ENCODE data around the gene GTF2I.
"Not testable (repeated sequence)": the region's sequence is repeated elsewhere in the genome, so short reads cannot be mapped to it uniquely, and the experiment has no call there.

The GTF2I gene

DNA sequence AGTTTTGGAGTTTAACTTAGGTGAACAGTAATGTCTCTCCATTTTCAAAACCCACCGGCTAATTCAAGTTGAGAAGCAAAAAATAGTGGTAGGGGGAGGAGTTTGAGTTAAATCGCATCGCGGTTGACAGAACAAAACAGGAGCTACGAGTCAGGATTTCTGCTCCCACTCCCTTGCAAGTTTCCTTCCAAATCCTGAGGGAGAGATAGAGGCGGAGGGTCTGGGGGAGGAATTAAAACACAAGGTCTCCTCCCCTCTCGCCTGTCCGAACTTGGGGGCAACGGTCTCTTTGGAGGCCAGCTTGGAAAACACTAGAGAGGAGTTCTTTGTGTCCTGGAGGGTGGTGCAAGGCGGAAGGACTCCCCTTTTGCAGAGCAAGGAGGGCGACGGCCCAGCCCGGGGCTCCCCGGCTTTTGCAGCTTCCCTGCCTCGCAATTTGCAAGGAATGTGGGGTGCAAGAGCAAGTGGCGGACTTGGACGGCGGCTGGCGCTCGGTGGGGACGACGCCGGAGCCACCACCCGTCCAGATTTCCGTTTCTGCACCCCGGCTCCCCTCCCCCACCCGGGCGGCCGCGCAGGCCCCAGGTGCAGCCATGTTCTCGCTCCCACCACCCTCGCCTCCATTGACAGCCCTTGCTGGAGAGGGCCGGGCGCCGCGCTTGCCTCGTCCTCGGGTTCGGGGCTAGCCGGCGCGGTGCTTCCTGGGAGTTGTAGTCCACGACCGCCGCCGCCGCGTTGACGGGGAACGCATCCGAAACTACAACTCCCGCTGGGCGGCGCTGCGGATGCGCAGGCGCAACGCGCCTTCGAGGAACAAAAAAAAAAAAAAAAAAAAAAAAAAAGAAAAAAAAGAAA, 454 bp upstream of the GTF2I start:
- peak; percentile 90 for DNase-seq

DNA sequence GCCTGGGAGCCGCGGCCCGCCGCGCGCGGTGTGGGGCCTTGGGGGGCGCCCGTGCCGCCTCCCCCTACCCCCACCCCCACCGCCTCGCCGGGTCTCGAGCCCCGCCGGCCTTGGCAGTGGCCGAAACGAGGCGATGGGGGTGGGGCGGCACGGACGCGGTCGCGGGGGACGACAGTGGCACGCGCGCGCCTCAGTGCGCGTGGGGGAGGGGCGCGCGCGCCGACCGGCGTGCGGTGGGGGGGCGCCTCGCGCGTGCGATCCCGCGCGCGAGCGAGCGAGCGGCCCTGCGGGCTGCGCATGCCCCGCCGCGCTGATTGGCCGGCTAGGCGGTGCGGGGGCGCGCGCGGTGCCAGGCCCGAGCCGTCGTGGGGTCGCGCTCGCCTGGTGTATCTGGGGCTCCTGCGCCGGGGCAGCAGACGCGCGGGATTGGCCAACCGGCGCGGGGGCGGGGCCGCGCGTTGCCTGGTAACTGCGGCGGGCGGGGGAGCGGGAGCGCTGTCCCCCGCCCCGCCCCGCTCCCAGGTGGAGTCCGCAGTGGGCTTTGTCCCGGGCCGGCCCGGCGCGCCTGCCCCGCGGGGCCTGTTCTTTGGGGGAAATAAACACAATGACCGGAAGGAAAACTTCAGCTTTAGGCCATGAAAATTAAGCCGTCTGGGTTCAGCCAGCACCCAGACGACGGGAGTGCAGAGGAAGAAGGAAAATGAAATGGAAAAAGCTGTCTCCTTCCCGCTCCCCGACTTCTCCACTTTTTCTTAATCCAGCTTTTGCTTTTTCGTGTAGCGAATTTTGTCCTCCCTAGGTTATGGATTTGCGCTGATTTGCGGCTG, 873 bp downstream of the GTF2I start:
- DNase-seq, result peak; percentile 71

DNA sequence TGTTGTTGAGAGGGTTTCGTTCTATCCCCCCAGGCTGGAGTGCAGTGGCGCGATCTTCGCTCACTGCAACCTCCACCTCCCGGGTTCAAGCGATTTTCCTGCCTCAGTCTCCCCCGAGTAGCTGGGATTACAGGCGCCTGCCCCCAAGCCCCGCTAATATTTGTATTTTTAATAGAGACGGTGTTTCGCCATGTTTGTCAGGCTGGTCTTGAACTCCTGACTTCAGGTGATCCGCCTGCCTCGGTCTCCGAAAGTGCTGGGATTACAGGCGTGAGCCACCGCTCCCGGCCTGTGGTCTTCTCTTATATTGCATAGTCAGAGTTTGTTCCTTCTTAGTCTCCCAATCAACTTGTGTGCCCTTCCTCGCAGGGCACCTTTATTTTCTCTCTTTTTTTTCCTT, 2.7 kb downstream of the GTF2I start:
- DNase-seq, result not testable (repeated sequence)

DNA sequence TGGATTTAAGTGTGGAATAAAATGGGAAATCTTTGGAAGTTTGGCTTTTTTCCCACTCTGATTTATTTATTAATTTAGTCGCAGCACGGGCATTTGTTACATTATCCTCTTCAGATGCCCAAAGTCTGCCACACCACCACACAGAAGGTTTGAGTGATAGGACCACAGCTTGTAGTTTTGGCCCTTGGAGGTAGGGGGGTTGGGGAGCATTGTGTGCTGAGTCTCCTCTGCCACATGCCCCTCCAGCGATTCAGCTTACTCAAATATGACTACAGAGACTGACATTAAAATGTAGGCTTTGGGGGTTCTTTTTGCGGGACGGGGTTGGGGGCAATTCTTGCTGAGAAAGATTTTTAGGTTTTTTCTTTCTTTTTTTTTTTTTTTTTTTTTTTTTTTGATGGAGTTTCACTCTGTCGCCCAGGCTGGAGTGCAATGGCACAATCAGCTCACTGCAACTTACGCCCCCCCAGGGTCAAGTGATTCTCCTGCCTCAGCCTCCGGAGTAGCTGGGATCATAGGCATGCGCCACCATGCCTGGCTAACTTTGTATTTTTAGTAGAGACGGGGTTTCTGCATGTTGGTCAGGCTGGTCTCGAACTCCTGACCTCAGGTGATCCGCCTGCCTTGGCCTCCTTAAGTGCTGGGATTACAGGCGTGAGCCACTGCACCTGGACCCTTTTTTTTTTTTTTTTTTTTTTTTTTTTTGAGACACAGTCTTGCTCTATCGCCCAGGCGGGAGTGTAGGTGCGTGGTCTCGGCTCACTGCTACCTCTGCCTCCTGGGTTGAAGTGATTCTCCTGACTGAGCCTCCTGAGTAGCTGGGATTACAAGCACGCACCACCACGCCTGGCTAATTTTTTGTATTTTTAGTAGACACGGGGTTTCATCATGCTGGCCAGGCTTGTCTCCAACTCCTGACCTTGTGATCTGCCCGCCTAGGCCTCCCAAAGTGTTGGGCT, 4.6 kb downstream of the GTF2I start:
- DNase-seq, result not testable (repeated sequence)

DNA sequence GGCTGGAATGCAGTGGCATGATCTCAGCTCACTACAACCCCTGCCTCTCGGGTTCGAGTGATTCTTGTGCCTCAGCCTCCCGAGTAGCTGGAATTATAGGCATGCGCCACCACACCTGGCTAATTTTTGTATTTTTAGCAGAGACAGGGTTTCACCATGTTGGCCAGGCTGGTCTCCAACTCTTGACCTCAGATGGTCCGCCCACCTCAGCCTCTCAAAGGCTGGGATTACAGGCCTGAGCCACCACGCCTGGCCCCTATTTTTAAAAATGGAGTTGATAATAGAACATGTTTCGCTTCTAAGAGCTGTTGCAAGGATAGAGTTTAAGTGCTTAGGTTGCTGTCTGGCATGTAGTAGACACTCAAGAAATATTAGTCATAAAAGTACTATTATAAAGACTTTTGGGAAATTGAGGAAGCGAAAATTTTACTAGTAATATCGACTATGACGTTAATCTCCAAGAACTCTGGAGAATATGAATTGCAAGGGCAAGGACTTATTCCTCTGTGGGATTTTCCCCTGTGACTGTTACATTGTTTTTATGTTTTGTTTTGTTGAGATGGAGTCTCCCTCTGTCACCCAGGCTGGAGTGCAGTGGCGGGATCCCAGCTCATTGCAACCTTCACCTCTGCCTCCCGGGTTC, 7.9 kb downstream of the GTF2I start:
- DNase-seq, result no peak

DNA sequence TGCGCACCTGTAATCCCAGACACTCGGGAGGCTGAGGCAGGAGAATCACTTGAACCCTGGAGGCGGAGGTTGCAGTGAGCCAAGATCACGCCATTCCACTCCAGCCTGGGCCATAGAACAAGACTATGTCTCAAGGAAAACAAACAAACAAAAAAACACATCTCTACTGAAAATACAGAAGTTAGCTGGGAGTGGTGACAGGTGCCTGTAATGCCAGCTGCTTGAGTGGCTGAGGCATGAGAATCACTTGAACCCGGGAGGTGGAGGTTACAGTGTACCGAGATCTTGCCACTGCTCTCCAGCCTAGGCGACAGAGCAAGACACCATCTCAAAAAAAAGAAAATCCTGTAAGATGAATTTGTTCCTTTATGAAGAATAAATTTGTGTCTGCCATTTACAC, 9.5 kb downstream of the GTF2I start:
- DNase-seq, result not testable (repeated sequence)

DNA sequence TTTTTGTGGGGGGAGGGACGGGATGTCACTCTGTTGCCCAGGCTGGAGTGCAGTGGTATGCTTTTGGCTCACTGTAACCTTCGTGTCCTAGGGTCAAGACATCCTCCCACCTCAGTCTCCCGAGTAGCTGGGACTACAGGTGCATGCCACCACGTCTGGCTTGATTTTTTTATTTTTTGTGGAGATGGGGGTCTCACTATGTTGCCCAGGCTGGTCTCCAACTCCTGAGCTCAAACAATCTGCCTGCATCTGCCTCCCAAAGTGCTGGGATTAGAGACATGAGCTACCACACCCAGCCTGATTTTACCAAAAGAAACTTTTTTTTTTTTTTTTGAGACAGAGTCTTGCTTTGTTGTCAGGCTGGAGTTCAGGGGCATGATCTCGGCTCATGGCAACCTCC, 10.0 kb downstream of the GTF2I start:
- not testable (repeated sequence) for DNase-seq

DNA sequence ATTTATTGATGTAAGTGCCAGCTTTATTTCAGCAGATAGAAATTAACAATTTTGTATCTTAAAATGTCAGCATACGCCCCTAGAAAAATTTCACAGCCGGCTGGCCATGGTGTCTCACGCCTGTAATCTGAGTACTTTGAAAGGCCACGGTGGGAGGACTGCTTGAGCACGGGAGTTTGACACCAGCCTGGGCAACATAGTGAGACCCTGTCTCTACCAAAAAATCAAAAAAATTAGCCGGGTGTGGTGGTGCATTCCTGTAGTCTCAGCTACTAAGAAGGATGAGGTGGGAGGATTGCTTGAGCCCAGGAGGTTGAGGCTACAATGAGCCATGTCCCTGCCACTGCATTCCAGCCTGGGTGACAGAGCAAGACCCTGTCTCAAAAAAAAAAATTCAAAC, 14.1 kb downstream of the GTF2I start:
- no peak for DNase-seq

DNA sequence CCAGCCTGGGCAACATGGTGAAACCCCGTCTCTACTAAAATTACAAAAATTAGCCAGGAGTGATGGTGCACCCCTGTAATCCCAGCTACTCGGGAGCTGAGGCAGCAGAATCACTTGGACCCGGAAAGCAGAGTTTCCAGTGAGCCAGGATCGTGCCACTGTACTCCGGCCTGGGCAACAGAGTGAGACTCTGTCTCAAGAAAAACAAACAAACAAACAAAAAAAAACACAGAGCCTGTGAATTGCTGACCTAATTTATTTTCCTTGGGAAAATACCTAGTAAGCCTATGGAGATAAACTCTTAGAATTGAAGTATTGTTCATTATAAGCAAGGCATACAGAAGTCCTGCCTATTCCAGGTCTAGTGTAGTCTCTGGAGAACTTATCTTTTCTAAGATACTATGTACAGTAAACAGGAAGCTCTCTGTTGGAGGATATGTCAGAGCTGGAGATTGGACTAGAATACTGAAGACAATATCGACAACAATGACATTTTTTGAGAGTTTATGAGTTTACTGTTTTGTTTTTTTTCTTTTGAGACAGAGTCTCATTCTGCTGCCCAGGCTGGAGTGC, 14.9 kb downstream of the GTF2I start:
- DNase-seq, result no peak

DNA sequence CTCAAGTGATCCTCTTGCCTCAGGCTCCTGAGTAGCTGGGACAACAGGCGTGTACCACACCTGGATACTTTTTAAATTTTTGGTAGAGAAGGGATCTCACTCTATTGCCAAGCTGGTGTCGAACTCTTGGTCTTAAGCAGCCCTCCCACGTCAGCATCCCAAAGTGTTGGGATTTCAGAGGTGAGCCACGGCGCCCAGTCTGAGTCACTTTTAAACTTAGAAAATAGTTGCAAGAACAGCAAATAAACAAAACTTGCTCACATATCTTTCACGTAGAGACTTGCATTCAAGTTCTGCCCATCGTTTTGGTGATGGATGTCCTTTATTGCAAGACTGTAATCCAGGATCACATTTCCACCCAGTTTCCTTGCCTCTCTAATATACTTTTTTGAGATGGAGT, 16.6 kb downstream of the GTF2I start:
- DNase-seq, result no peak

DNA sequence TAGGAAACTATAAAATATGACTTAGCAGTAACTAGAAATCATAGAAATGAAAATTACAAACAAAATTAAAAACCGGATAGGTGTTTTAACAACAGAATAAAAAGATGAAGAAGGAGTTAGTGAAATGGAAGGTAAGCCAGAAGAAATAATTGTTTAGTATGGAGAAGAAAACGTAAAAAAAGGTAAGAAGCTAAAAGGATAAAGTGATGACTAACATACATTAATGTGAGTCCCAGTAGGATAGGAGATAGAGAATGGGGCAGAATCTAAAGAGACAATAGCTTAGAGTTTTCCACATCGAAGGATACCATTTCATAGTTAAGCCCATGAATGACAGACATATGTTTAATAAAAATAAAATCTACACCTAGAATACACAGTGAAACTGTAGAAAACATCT, 25.3 kb downstream of the GTF2I start:
- DNase-seq, result no peak

DNA sequence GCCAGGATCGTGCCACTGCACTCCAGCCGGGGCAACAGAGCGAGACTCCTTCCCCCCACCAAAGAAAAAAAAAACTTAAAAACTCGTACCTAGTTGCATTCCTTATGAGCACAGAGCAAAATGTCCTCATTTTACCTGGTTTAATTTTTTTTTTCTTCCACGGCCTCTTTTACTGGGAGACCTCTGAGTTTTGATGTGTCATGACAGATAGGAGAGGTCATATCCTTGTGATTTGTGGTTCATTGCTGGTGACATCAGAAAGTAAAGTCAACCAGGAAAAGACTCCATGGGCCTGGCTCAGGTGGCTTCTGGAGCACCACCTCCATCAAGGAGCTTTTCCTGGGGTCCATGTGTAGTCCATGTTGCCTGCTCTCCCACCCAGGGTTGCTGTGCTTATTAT, 26.3 kb downstream of the GTF2I start:
- no peak for DNase-seq

DNA sequence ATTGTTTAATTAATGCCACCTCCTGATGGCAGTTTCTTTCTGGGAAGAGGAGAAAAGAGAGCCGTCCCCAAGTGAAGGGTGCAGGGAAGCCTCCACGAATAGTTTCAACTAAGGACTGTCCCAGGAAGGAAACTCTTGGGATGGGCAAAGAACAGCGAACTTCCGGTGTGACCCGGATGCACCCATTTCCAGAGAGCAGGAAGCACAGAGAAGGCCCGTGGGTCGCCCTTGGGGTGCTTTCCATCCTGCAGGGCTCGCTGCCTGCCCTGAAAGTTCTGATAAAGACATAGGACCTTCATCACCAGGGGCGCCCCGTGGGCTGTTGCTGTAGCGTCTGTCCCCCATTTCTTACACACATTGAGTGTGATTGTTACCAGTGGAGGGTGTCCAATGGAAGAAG, 27.0 kb downstream of the GTF2I start:
- no peak for DNase-seq

DNA sequence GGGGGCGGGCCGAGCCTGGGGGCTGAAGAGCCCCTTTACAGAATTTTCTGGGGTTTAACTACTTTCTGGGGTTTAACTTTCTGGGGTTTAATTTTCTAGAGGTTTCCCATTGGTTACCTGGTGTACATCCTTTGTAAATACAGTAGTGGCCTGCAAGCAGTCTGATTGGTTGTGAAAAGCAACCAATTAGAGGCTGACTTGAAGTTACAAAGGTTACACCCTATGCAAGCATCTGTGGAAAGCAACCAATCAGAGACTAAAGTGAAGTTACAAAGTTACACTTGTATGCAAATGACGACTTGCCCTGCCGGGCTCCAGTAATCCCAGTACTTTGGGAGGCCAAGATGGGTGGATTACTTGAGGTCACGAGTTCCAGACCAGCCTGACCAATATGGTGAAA, 27.4 kb downstream of the GTF2I start:
- no peak for DNase-seq

DNA sequence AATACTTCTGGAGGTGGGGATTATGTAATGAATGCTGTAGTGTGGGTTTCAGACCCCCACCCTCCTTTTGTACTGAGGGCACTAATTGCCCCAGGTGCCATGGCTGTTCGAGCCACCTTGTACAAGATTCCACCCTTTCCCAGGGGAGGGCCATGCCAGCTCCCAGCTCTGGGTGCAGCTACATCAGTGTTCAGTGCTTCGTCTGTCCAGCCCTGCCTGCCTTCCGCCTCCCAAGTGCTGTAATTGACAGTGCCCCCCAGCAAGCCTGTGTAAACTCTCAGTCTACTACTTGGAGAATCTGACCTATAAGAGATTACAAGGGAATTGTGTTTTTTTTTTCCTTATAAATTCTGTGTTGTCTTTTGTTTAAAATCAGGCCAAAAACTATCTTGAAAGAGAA, 33.0 kb downstream of the GTF2I start:
- DNase-seq, result no peak

DNA sequence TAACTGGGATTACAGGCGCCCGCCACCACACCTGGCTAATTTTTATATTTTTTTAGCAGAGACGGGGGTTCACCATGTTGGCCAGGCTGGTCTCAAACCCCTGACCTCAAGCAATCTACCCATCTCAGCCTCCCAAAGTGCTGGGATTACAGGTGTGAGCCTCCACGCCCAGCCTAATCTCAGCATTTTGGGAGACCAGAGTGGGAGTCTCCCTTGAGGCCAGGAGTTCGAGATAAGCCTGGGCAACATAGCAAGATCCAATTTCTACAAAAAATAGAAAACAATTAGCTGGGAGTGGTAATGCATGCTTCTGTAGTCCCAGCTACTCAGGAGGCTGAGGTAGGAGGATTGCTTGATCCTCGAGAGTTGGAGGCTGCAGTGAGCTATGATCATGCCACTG, 46.9 kb downstream of the GTF2I start:
- DNase-seq, result not testable (repeated sequence)

DNA sequence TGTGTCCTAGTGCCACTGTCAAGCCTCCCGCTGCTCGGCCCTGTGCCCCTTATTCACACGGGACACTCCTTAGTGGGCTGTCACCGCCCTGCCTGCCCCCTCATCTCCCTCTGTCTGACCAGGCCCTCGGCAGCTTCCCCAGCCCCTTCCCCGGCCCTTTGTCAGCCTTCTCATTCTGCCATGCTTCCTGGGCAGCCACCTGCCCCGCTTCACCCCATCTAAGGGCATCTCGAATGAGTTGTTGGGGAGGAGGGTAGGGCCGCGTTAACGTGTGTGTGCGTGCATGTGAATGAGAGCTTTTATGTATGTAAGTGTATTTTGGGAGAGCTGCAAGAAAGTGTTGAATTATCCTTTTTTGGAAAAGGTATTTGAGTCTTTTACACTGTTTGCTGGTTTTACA, 49.7 kb downstream of the GTF2I start:
- no peak for DNase-seq

DNA sequence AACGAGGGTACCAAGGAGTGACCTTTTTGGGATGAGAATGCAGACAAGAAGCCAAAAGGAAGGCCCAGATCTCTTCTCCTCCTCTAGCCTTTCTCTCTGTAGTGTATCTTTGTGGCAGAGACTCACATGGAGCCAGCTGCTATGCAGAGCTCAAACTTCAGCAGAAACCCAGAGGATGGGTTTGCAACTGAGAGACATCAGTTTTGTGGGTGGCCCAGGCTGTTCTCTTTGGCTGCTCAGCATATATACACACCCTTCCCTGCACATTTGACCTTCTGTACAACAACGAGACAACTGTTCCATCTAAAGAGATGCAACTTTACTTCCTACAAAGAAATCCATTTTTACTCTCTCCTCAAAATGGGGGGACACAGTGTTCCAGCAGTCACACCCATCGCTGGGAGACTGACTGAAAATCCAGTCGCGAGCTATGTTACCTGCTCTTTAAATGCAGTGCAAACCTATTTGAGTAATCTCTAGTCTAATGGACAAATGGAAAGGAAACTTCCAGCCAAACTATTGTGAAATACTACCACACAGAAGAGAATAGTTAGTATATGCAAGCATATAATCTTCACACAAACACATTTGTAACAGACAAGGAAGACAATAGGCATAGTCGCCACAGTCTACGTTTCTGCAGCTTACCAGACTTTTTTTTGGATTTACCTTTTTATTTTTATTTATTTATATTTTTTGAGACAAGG, 51.2 kb downstream of the GTF2I start:
- no peak for DNase-seq

DNA sequence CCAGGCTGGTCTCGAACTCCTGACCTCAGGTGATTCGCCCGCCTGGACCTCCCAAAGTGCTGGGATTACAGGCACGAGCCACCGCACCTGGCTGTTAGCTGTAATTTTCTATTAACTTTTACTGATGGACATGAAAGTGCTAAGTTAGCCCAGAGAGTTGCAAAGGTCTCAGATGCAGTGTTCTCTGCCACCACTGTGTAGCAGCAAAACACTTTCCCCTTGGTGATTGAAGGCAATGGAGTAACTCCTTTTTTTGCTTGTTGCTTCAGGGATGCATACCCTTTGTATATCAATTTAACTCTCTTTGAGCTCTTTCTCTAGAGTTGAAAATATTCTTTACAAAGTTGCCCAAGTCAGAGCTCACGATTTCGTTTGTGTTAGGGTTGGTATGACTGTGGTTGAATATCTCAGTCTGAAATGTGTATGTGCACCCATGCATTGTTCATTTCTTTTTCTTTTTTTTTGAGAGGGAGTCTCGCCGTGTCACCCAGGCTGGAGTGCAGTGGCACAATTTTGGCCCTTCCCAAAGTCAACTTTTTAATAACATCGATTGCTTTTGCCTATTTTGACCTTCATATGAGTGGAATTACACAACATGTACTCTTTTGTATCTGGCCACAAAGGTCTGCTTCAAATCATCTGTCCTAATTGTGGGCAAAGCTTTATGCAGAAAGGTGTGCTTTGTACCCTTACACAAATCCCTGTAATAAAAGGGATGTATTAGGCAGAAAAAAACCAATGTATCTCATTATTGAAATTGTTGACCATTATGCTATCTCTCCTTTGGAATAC, 52.6 kb downstream of the GTF2I start:
- no peak for DNase-seq

DNA sequence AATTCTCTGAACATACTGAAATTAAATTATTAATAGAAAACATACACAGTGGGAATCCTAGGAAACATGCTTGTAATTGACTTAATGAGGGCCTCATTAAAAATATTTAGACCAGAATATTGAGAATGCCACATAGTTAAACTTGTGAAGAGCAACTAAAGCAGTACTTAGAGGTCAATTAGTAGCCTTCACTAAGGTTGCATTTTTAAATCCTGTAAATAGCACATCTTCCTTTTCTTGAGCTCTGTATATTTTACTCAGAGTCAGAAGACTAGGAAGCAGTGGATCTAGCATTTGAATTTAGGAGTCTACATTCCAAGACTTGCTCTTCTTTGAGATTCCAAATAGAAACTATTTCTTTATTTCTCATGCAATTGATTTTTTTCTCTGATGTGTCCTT, 56.0 kb downstream of the GTF2I start:
- no peak for DNase-seq

DNA sequence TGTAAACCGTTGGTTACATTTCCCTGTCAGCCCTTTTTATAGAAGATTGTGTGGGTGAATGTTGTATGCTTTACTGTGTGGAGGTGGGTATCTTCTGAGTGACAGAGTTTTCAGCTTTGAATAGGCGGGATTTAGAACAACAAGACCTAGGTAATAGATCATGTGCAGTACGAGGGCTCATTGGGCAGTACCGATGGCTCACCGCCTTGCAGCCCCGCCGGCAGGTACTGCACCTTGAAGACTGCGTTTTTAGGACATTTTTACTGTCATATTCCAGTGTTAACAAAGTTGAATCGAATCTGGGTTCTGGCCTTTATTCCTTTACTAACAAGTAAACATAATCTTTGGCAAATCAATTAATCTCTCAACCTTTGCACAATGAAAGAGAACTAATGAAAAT, 60.4 kb downstream of the GTF2I start:
- DNase-seq, result no peak

Data from NCI-H2081 treated with DMSO at 0.1 percent for 48 hours (cell line).